Stimulated activated naive CD8-positive, alpha-beta T cell treated with anti-CD3 and anti-CD28 coated beads, Interleukin-15, amount 100 ng/mL, for 72 hours (primary cell): Measurements from ENCODE around the gene FBXW10.
"Not testable (repeated sequence)": the region's sequence is repeated elsewhere in the genome, so short reads cannot be mapped to it uniquely, and the experiment has no call there.

Source experiments
- ATAC-seq: fragments of 150-1000 bp; cut with Tn5 transposase; 2 replicates; pipeline ENCODE4 v1.10.0; 2021; ENCODE audit warnings: mild to moderate bottlenecking, moderate library complexity
- DNase-seq, 2 donors: peaks; one replicate each; pipeline ENCODE4 v3.0.0; 2021 to 2022
- H3K27ac Mint-ChIP-seq, 2 donors: one replicate each; pipeline ENCODE4 v1.8.0; 2022; ENCODE audit warnings: mild to moderate bottlenecking in 2 of 2, mixed read lengths in 2 of 2, moderate library complexity in 2 of 2
- H3K27me3 Mint-ChIP-seq: one replicate; pipeline ENCODE4 v1.8.0; 2022; ENCODE audit warnings: mixed read lengths
- H3K4me1 Mint-ChIP-seq: one replicate; pipeline ENCODE4 v1.8.0; 2022; ENCODE audit warnings: mild to moderate bottlenecking, mixed read lengths
- H3K4me3 Mint-ChIP-seq, 2 donors: one replicate each; pipeline ENCODE4 v1.8.0; 2022; ENCODE audit warnings: mild to moderate bottlenecking in 2 of 2, mixed read lengths in 2 of 2, moderate library complexity in 1 of 2
- H3K9me3 Mint-ChIP-seq, 2 donors: one replicate each; pipeline ENCODE4 v1.8.0; 2022; ENCODE audit warnings: mixed read lengths in 2 of 2

The FBXW10 gene

DNA sequence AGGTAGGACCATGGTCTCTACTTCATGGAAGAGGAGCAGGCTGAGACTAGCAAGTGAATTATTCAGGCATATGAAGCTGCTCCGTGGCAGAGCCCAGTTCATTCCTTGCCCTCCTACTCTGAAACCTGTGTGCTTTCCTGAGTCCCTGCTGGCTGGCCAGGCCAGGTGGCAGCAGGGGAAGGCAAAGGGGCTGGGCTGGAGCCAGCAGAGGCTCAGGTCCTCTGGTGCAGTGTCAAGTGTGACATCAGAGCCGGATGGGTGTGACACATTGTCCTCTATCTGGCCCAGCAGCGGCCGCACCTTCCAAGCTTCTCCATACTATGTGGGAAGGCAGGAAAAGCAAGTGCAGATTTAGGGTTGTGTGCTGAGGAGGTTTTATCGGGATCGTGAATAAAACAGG is 2.6 kb upstream of the FBXW10 start:
- H3K27ac Mint-ChIP-seq, ATAC-seq, H3K4me3 Mint-ChIP-seq, H3K4me1 Mint-ChIP-seq, H3K9me3 Mint-ChIP-seq, DNase-seq, H3K27me3 Mint-ChIP-seq: not testable (repeated sequence)

DNA sequence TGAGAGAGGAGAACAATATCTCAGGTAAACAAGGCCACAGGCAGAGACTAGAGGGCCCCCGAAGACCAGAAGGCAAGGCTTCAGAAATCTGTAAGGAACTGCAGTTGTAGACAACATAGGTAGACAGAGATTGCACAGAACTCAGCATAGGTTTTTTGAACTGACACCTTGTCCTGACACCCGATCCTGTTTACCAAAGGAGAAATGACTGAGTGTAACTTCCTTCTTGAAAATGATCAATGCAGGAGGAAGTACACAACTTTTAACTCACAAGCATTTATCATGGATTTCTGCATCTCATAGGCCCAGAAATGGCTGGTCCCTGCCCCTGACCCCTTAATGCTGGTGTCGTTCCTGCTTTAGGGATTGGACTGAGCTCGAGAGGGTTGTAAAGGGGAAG is 872 bp downstream of the FBXW10 start:
- not testable (repeated sequence) for ATAC-seq, H3K27ac Mint-ChIP-seq, H3K4me1 Mint-ChIP-seq, H3K4me3 Mint-ChIP-seq, DNase-seq, H3K27me3 Mint-ChIP-seq, H3K9me3 Mint-ChIP-seq

DNA sequence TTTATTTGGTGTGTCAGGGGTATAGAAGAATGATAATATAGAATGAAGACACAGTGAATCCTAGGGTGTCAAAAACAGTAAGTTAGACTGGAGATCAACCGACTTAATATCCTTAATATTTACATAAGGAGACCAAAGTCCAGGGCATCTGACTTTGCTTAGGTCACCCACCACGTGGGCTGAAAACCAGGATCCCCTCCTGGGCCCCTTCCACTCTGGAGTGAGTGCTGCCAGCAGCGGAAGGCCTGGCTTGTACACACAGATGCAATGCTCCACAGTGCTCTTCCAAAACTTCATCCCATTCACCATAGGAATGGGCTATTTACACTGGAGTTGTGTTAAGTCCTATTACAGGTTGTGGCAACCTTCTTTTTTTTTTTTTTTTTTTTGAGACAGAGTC is 2.7 kb downstream of the FBXW10 start:
- not testable (repeated sequence) for DNase-seq, H3K9me3 Mint-ChIP-seq, H3K4me3 Mint-ChIP-seq, ATAC-seq, H3K4me1 Mint-ChIP-seq, H3K27ac Mint-ChIP-seq, H3K27me3 Mint-ChIP-seq

DNA sequence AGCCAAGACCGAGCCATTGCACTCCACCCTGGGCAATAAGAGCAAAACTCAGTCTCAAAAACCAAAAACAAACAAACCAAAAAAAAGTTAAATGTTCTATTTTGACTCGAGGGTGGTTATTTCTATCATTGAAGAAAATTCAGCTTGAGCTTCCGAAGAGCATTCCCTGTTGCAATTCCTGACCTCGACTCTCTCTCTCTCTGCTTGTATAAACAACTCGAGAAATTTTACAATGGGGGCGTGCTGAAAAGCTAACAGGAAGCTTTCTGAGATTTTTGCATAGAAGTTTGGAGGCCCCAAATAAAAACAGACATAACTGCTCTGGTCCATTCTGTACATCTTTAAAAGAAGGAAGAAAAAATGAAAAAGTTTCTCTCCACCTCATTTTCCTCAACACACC is 3.6 kb downstream of the FBXW10 start:
- not testable (repeated sequence) for H3K4me3 Mint-ChIP-seq, H3K4me1 Mint-ChIP-seq, H3K27me3 Mint-ChIP-seq, H3K27ac Mint-ChIP-seq, H3K9me3 Mint-ChIP-seq, ATAC-seq, DNase-seq

DNA sequence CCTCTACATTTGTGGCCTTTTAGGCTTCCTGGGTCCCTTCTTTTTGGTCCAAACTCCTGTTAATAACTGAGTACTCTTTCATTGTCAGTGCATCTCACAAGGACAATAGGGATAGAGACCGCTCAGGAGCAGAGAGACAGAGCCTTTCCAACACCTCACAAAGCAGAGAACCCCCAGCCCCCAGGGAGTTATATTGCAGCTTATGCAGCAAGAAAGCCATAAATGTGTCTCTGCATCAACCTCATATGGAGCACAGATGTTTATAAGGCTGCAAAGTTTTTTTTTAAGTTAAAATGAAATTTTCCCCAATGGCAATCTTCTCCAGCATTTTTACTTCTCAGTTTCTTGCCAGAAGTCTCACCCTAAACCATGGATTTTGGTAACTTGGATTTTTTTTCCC is 6.4 kb downstream of the FBXW10 start:
- H3K4me3 Mint-ChIP-seq, H3K9me3 Mint-ChIP-seq, H3K4me1 Mint-ChIP-seq, ATAC-seq, H3K27me3 Mint-ChIP-seq, H3K27ac Mint-ChIP-seq, DNase-seq: not testable (repeated sequence)

DNA sequence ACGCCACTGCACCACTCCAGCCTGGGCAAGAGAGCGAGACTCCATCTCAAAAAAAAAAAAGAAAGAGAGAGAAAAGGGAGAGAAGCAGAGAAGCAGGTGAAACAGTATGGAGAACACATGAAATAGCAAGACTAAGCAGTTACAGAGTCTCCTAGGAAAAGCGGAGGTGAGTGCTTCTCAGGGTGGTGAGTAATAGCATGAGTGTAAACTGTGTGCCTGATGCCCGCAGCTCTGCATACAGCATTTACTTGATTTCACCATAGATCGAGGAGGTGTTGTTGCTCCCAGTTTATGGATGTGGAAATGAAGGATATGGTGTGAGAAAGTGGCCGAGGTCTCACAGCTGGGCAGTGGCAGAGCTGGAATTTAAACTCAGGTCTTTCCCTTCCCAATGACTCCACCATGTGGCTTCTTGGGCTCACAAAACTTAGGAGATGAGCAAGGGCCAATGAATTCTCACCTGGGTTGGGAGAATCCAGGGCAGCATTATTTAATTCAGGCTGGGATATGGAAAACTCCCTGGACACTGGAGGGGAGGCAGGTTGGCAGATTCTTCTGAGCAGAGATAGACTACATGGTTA is 10.1 kb downstream of the FBXW10 start:
- not testable (repeated sequence) for H3K27ac Mint-ChIP-seq, H3K9me3 Mint-ChIP-seq, DNase-seq, ATAC-seq, H3K27me3 Mint-ChIP-seq, H3K4me1 Mint-ChIP-seq, H3K4me3 Mint-ChIP-seq

DNA sequence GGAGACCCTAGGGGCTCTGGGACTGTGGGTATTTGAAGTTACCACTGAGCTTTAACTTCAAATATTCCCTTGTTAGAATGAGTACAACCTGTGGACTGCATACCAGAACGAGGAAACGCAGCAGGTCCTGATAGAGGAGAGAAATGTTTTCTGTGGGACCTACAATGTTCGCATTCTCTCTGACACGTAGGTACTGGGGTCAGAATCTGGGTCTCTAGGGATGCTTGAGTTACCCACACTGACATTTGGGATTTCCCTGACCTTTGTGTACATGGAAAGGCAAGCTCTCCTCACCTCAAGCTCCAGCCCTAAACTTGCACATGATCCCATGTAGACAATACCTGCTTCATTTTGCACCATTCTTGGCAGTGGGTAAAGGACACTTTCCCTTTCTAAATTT is 12.1 kb downstream of the FBXW10 start:
- not testable (repeated sequence) for H3K27me3 Mint-ChIP-seq, H3K4me1 Mint-ChIP-seq, DNase-seq, H3K27ac Mint-ChIP-seq, H3K9me3 Mint-ChIP-seq, H3K4me3 Mint-ChIP-seq, ATAC-seq

DNA sequence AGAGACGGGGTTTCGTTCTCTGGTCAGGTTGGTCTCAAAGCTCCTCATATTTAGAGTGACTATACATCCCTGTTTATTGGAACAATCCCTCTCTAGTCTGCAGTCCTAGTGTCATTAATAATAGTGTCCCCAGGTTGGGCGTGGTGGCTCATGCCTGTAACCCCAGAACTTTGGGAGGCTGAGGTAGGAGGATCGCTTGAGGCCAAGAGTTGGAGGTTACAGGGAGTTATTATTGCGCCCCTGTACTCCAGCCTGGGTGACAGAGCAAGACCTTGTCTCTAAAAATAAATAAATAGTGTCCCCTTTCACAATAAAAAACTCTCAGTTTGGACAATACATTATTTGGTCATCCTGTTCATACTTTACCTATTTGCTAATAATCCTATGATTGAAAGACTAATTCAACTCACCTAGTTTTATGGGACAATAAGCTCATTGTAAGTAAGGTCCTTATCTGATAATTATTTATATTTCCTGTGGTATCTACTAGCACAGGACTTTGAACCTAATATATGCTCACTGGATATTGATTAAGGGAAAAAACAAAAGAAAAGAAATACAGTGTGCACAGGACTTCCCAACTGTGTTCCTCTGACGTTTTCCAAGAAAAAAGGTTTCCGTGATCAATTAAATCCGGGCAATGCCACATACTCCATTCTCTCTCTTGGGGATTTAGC is 13.7 kb downstream of the FBXW10 start:
- not testable (repeated sequence) for H3K4me3 Mint-ChIP-seq, H3K4me1 Mint-ChIP-seq, H3K27me3 Mint-ChIP-seq, ATAC-seq, H3K27ac Mint-ChIP-seq, H3K9me3 Mint-ChIP-seq, DNase-seq

DNA sequence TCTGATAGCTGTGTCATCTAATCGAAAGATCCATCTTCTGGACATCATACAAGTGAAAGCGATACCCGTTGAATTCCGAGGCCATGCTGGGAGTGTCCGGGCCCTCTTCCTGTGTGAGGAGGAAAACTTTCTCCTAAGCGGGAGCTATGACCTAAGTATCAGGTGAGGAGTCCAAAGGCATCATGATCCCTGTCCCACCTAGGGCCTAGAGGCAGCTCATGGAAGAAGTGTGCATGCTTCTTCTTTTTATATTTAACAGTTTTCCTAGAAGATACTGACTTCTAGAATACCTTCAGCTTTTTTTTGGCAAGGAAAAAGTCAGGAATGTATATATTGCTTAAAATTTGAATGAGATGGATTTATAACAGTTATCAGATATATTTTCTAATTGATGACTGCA is 14.5 kb downstream of the FBXW10 start:
- H3K27ac Mint-ChIP-seq, H3K27me3 Mint-ChIP-seq, H3K4me3 Mint-ChIP-seq, H3K9me3 Mint-ChIP-seq, DNase-seq, H3K4me1 Mint-ChIP-seq, ATAC-seq: not testable (repeated sequence)

DNA sequence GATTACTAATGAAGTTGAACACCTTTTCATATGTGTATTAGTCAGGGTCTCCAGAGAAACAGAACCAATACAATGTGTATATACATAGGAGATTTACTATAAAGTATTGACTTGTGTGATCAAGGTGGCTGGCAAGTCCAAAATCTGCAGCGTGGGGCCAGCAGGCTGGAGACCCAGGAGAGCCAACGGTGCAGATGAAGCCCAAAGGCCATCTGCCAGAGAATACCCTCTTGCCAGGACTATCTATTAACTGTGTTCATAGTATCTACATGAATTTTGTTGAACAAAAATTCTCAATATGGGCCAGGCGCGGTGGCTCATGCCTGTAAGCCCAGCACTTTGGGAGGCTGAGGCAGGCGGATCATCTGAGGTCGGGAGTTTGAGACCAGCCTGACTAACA is 16.4 kb downstream of the FBXW10 start:
- not testable (repeated sequence) for DNase-seq, H3K27me3 Mint-ChIP-seq, ATAC-seq, H3K27ac Mint-ChIP-seq, H3K4me3 Mint-ChIP-seq, H3K9me3 Mint-ChIP-seq, H3K4me1 Mint-ChIP-seq

DNA sequence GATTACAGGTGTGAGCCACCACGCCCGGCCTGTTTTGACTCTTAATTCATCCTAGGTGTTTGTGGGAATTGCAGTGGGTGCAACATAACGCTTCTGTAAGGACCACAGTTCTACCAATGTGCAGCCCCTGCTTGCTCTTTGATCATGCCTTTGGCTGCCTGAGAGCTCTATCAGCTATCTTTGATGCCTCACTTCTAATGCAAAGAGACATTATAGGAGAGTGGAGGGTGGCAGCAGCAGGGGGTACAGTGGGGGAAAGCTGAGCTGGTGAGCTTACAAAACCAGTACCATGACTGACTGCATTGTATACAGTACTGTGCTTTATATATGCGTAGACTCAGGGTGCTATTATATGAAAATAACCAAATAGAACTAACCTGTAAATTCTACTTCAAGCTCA is 26.7 kb downstream of the FBXW10 start:
- H3K27me3 Mint-ChIP-seq, H3K27ac Mint-ChIP-seq, H3K4me1 Mint-ChIP-seq: not testable (repeated sequence)

DNA sequence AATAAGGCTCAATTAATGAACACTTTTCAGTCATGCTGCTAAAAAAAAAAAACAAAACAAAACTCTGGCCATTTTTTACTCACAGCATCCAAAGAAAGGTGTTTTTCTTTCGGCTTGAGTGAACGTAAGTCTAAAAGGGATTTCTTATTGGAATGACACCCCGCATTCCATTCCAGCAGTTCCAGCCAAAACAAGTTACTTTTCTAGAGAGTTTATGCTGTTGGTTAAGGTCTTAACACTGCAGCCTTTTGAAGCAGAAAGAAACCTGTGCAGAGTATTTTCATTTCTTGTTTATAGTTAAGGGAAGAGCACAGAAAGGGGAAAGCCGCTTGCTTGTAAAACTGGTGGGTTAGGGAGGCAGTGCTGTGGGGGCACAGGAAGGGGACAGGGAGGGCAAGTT is 27.2 kb downstream of the FBXW10 start:
- not testable (repeated sequence) for ATAC-seq, H3K27me3 Mint-ChIP-seq, H3K4me1 Mint-ChIP-seq, DNase-seq, H3K9me3 Mint-ChIP-seq, H3K4me3 Mint-ChIP-seq, H3K27ac Mint-ChIP-seq

More for the DNA sequence above, 26.7 kb downstream of the FBXW10 start:
- H3K4me3 Mint-ChIP-seq, H3K9me3 Mint-ChIP-seq, DNase-seq, ATAC-seq: not testable (repeated sequence)

DNA sequence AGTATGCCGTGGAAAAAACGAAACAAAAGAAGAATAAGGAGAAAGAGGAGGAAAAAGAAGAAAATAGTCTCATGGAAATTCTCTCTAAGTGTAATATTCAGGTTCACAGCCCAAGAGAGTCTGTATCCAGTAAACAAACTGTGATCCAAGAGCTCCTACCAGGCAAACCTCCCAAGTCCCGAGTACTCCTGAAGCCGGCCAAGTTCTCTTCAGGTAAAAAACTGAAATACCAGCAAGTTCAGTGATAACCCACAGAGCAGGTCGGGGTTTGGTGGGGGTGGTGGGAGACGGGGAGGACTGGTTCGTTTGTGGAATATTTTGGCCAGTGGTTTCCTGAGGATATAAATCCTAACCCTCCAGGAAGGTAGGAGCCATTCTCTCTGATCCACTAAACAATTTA is 28.6 kb downstream of the FBXW10 start:
- Mint-ChIP-seq H3K9me3 (no peaks in the 10 kb centered on the region), H3K27me3 (no peaks in the 10 kb centered on the region), H3K4me1 (peaks cover 5% of the 10 kb centered on the region), H3K4me3 (no peak overlapping the region), H3K27ac (no peak overlapping the region)
- DNase-seq (no peak), ATAC-seq (no peak)

DNA sequence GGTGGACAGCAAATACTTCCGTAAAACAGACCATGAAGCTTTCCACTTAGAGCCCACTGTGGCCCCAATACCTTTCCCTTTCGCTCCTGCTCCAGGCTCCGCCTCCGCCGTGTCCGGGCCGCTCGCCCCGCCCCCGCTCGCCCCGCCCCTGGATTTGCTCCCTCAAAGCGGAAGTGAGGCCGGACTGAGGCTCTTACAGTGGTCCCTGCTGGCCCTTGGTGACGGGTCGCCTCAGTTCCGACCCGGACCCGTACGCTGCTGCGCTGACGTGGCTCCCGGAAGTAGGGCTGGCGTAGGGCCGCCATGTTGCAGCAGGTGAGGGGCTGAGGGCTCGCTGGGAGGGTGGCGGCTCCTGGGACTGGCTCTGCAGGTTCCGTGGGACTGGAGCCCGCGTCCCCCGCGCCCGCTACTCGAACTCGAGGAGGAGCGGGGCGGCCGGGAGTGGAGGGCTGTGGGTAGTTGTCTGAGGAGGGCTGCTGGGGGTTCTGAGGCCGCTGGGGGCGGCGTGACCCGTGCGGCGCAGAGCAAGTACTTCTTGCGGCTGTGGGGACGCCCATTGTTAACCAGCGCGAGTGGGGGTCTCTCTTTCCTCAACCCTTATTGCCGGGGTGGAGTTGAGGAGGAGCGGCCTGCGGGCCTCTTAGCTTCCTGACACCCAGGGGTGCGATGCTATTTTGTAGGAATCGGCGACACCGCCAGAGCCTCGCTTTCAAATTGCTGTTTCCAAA is 37.3 kb downstream of the FBXW10 start, which contains the start of gene TVP23B:
TVP23B (plus strand) TSS at position 193 of the 728 bp plus-strand sequence; CDS start at position 304, 111 bp downstream.
- H3K4me3 Mint-ChIP-seq, result peak within 1 kb of the TSS; percentile 89 to 93
- H3K27ac Mint-ChIP-seq, result peak within 1 kb of the TSS; percentile 96 to 98
- not testable (repeated sequence) for H3K9me3 Mint-ChIP-seq, H3K27me3 Mint-ChIP-seq
- H3K4me1 Mint-ChIP-seq, result peaks cover 28% of the 10 kb centered on the region
- DNase-seq, result peak; percentile 93 to 97
- ATAC-seq, result peak; percentile 100

DNA sequence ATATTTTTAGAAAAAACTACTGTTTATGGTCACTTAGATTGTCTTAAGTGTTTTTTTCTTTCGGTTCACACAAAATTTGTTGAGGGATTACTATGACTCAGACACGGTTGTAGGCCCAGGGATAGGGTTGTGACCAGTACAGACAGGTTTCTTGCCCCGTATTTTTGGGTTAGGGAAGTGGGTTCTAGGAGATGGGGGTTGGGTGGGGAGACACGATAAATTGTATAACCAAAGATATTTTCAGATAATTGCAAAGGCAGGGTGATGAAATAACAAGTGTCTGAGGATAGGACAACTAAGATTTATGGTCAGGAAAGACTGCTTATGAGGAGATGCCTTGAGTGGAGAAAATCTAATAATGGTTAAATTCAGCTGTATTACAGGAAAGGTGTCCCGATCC is 38.0 kb downstream of the FBXW10 start:
- ATAC-seq, result not testable (repeated sequence)
- H3K27ac Mint-ChIP-seq, result peak overlapping the region in 1 of 2 donors; percentile 57

DNA sequence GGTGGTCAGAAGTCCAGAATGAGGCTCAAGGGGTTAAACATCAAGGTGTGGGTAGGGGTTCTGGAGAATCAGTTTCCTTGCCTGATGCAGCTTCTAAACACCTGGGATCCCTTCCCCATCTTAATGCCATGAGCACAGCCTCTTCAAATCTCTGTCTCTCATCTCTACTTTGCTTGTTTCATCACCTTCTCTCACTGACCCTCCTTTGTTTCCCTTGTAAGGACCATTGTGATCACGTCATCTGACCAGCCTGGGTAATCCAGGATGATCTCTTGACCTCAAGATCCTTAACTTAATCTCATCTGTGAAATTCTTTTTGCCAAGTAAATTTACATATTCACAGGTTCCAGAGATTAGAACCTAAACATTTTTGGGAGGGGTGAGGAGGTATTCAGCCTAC is 42.1 kb downstream of the FBXW10 start:
- not testable (repeated sequence) for H3K9me3 Mint-ChIP-seq, ATAC-seq, H3K4me3 Mint-ChIP-seq, H3K27me3 Mint-ChIP-seq, H3K27ac Mint-ChIP-seq, DNase-seq
- H3K4me1 Mint-ChIP-seq, result peaks cover 40% of the 10 kb centered on the region

More for the DNA sequence above, 38.0 kb downstream of the FBXW10 start:
- not testable (repeated sequence) for H3K9me3 Mint-ChIP-seq, H3K27me3 Mint-ChIP-seq, DNase-seq
- Mint-ChIP-seq H3K4me1 (peaks cover 28% of the 10 kb centered on the region), H3K4me3 (peak overlapping the region; percentile 66 to 73)
